Psoas muscle (tissue), 8 donors: Measurements from ENCODE around the gene CNTNAP2. TPM values are rescaled to one million over a fixed set of nuclear protein-coding genes. Genes with fewer than 3 reads are reported as not detected.

Experiments
- ATAC-seq, 4 donors: fragments of 200-7000 bp; cut with Tn5 transposase; one replicate each; pipeline ENCODE4 v1.9.1; 2020; ENCODE audit warnings: moderate library complexity in 3 of 4, mild to moderate bottlenecking in 2 of 4
- DNase-seq, 2 donors: peaks; one replicate each; pipeline ENCODE4 v3.0.0-alpha.2; 2020
- H3K27ac ChIP-seq: fragments of 200-600 bp; one replicate; pipeline ENCODE4 v1.8.0; 2022
- H3K27me3 ChIP-seq, 3 donors: fragments of 200-600 bp in 1 of 3; one replicate each; pipeline versions ENCODE4 v1.6.1 to v1.8.0; 2013 to 2022; ENCODE audit warnings: low read length in 2 of 3, mild to moderate bottlenecking in 2 of 3, moderate library complexity in 1 of 3; ENCODE audit not compliant: insufficient read depth in 3 of 3
- H3K36me3 ChIP-seq, 2 donors: fragments of 200-600 bp in 1 of 2; one replicate each; pipeline versions ENCODE4 v1.6.1 to v1.8.0; 2013 to 2022; ENCODE audit warnings: low read depth in 1 of 2, mild to moderate bottlenecking in 1 of 2, moderate library complexity in 1 of 2; ENCODE audit not compliant: insufficient read depth in 1 of 2
- H3K4me1 ChIP-seq: fragments of 200-600 bp; one replicate; pipeline ENCODE4 v1.8.0; 2022
- H3K4me3 ChIP-seq: fragments of 200-600 bp; one replicate; pipeline ENCODE4 v1.8.0; 2022; ENCODE audit warnings: mild to moderate bottlenecking
- H3K9me3 ChIP-seq: fragments of 200-600 bp; one replicate; pipeline ENCODE4 v1.8.0; 2022
- CTCF ChIP-seq: fragments of 200-600 bp; IDR thresholded peaks from one replicate; pipeline ENCODE4 v1.8.0; 2022; ENCODE audit warnings: antibody characterized with exemption
- WGBS, 3 donors: extraction: QIAGEN DNeasy Blood & Tissue Kit; methylation state at CpG; one replicate each; pipeline versions ENCODE4 v1.1.6 to v1.1.7; 2013; 5-methylcytosine and 5-hydroxymethylcytosine counted together
- intact Hi-C, 2 donors: fragments of 100-400 bp; cut with DNase I; formaldehyde crosslinking; loops; one replicate each; pipeline versions ENCODE4 v1.11.0 to v1.14.2; 2022
- polyA plus RNA-seq, 3 donors: library from polyadenylated mRNA; stranded (reverse); fragments of 200-250 nt; gene quantifications; one replicate each; pipeline ENCODE4 v1.2.3, GENCODE V29; 2013
- total RNA-seq, 4 donors: library from RNA; stranded (reverse); fragmentation: NEBNext Ultra II Directional in 2 of 4; extraction: Animal tissue kit (Norgen Biotek cat#: 25700) in 2 of 4; gene quantifications; one replicate each; pipeline versions ENCODE4 v1.2.1 to v1.2.4, GENCODE V29; 2021 to 2023
- donor health status: healthy with polysubstance abuse.
- donor health status: DM: no; HTN: no; CAD: no; lungs with moderate emphysema.
- donor health status: Bipolar disorder and iron deficiency.
- donor health status: healthy.
- donor health status: DM: yes; HTN: yes; CAD: no.
- donor health status: DM: no; HTN: no; CAD: no.
- donor health status: DM: no; HTN: no; CAD: no.
- donor health status: DM: yes; HTN: yes; CAD: no.

The CNTNAP2 gene
- total and polyA plus RNA-seq, 7 donors, result 0.01 to 0.13 TPM; not detected in 5

- WGBS, 3 donors, result 25 to 31% (median 29%) methylated on average over 6 of the region's 6 CpGs
- no peaks in the 10 kb centered on the region for H3K4me1 ChIP-seq
- H3K36me3 ChIP-seq, result no peaks in the 10 kb centered on the region
- H3K4me3 ChIP-seq, result no peak overlapping the region
- H3K27ac ChIP-seq, result no peak overlapping the region
- TF ChIP-seq CTCF, result no peak
- H3K27me3 ChIP-seq, result no peaks in the 10 kb centered on the region
- H3K9me3 ChIP-seq, result no peaks in the 10 kb centered on the region
- ATAC-seq (no peak), DNase-seq (no peak)
- intact Hi-C loops, result no loop called here
These were observed 928.3 kb downstream of the CNTNAP2 start for GRCh38 chr7:147044941-147045340.

GRCh38 chr7:147047696-147048095 is 931.1 kb downstream of the CNTNAP2 start:
- no peaks in the 10 kb centered on the region for H3K9me3 ChIP-seq
- H3K36me3 ChIP-seq, result no peaks in the 10 kb centered on the region
- TF ChIP-seq CTCF, result no peak
- DNase-seq (no peak), ATAC-seq (no peak)
- no peak overlapping the region for H3K4me3 ChIP-seq
- intact Hi-C loops, result no loop called here
- no peaks in the 10 kb centered on the region for H3K4me1 ChIP-seq
- H3K27ac ChIP-seq, result no peak overlapping the region
- no peaks in the 10 kb centered on the region for H3K27me3 ChIP-seq
- WGBS, 3 donors, result 67 to 82% (median 76%) methylated on average over 2 of the region's 2 CpGs

GRCh38 chr7:147048864-147049263 is 932.3 kb downstream of the CNTNAP2 start:
- DNase-seq, result no peak
- no peak for ATAC-seq
- Histone ChIP-seq H3K36me3 (no peaks in the 10 kb centered on the region), H3K27ac (no peak overlapping the region), H3K4me3 (no peak overlapping the region), H3K9me3 (no peaks in the 10 kb centered on the region), H3K4me1 (no peaks in the 10 kb centered on the region), H3K27me3 (no peaks in the 10 kb centered on the region)
- intact Hi-C loops, result no loop called here
- no peak for TF ChIP-seq CTCF
- WGBS, 3 donors, result 71 to 82% (median 79%) methylated on average over 5 of the region's 5 CpGs

- Histone ChIP-seq H3K4me1 (no peaks in the 10 kb centered on the region), H3K27me3 (no peaks in the 10 kb centered on the region), H3K9me3 (no peaks in the 10 kb centered on the region), H3K27ac (no peak overlapping the region), H3K36me3 (no peaks in the 10 kb centered on the region), H3K4me3 (no peak overlapping the region)
- no peak for TF ChIP-seq CTCF
- no peak for ATAC-seq
- intact Hi-C loops, result no loop called here
- DNase-seq, result no peak
These were observed 936.2 kb downstream of the CNTNAP2 start for GRCh38 chr7:147052818-147053217.

- intact Hi-C loops, result no loop called here
- ATAC-seq (no peak), DNase-seq (no peak)
- 42 to 52% (median 47%) methylated on average over 5 of the region's 5 CpGs for WGBS, 3 donors
- H3K27me3 ChIP-seq, result no peaks in the 10 kb centered on the region
- H3K4me1 ChIP-seq, result no peaks in the 10 kb centered on the region
- H3K27ac ChIP-seq, result no peak overlapping the region
- H3K9me3 ChIP-seq, result no peaks in the 10 kb centered on the region
- H3K4me3 ChIP-seq, result no peak overlapping the region
- no peaks in the 10 kb centered on the region for H3K36me3 ChIP-seq
- no peak for TF ChIP-seq CTCF
These were observed 937.1 kb downstream of the CNTNAP2 start for GRCh38 chr7:147053746-147054145.
